ENCODE data around the gene L3MBTL4. TPM values are rescaled to one million over a fixed set of nuclear protein-coding genes. Genes with fewer than 3 reads are reported as not detected.
"Not testable (repeated sequence)": the region's sequence is repeated elsewhere in the genome, so short reads cannot be mapped to it uniquely, and the experiment has no call there.

Gene L3MBTL4
- total RNA-seq, 1 experiment from 2014 or later = 0.59 TPM

DNA sequence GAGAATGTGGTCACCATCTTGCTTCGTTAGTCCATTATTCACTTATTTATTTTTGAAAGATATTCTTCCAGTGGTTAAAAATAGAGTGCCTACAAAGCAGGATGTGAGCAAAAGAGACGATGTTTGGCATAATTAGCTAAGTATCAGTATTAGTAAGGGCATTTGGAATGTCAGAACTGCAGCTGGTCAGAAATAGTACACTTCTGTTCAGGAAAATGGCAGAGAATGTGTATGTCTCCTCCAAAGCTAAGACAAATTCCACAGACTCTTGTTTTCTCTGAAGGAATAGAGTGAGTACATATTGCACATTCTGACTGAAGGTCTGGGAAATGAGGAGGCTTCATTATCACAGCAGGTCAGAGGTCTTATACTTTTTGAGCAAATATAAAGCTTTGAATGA is 209.0 kb downstream of the L3MBTL4 start:
- H3K36me3 ChIP-seq (replicated peaks; ENCODE audit: control insufficient read depth, insufficient read depth, low read length) = no peaks in the 10 kb centered on the region
- no peaks in the 10 kb centered on the region for H3K27me3 ChIP-seq (ENCODE audit: control insufficient read depth, insufficient read depth, low read length)
- DNase-seq = no peak
- H3K4me3 ChIP-seq (ENCODE audit: insufficient read depth, low read depth, low read length) = no peak overlapping the region

DNA sequence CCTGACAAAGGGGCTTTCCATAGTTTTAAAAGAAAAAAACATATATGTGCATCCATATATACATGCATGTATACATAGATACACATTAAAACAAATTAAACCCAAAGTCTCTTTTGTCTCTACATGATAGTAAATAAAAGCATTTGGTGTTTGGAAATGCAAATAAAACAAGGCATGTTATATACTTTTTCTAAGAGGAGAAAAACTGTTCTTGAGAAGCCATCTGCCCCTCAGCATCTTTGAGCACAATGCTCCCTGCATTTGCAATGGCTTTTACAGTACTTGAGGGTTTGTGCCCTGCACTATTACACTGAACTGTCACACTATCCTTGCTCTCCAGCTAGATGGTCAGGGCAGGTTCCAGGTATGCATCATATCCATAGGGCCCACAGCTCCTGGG is 210.2 kb downstream of the L3MBTL4 start:
- no peaks in the 10 kb centered on the region for H3K27me3 ChIP-seq (ENCODE audit: control insufficient read depth, insufficient read depth, low read length)
- no peak overlapping the region for H3K4me3 ChIP-seq (ENCODE audit: insufficient read depth, low read depth, low read length)
- DNase-seq = no peak
- no peaks in the 10 kb centered on the region for H3K36me3 ChIP-seq (replicated peaks; ENCODE audit: control insufficient read depth, insufficient read depth, low read length)

DNA sequence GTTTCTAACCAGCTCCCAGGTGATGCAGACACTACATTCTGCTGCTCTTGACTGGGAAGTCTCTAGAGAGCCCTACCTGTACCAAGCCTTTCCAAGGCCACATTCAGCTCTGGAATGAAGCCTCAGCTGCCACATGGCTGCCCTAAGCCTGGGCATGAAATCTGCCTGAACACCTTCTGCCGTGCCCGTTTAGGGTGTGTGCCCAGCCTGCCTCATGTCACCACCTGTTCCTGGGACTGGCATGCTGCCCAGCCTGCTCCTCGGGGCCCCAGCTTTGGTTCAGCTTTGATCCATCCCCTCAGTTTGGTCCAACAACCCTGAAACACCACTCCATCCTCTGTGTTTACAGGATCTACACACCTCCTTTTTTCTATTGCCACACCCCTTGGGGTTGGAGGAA is 210.9 kb downstream of the L3MBTL4 start:
- Histone ChIP-seq H3K27me3 (ENCODE audit: control insufficient read depth, insufficient read depth, low read length) (no peaks in the 10 kb centered on the region), H3K36me3 (replicated peaks; ENCODE audit: control insufficient read depth, insufficient read depth, low read length) (no peaks in the 10 kb centered on the region), H3K4me3 (ENCODE audit: insufficient read depth, low read depth, low read length) (no peak overlapping the region)
- DNase-seq = no peak

DNA sequence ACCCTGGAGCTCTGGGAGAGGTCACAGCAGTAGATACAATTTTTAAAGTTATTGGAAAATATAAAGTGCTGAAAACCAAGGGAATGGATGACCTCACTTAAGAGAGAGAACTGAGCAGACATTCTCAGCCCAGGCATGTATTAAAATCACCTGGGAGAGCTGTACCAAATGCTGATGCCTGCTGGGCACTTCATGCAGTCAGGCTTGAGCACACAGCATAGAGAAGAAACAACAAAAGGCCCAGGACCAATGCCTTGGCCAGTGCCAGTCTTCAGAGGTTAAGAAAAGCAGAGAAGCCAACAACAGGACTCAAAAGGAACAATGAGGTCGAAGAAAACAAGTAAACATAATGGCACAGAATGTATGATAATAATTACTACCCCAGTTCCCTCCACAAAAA is 211.8 kb downstream of the L3MBTL4 start:
- DNase-seq = no peak

DNA sequence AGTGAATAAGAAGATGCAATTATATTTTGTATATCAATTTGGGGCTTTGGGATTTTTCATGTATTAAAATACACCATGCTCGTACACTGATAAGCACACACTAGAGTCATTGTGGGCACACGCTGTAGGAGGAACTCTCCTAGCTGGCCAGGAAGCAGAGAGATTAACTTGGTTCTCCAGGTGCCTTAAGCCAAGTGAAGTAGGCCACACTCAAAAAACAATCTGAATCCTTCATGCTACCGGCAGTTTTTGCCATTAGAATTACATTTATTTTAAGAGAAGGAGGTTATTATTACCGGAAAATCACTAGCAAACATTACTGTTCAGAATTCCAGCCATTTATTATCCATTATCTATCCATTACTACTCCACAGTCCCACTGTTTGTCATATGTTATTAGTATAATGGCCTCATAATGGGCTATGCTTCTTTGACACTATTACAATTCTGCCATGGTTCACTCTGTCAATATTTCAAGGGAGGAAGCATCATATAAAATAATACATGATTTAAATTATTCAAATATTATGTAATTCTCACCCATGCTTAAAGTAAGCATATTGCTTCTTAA is 214.4 kb downstream of the L3MBTL4 start:
- H3K4me3 ChIP-seq (ENCODE audit: insufficient read depth, low read depth, low read length) = no peak overlapping the region
- H3K27me3 ChIP-seq (ENCODE audit: control insufficient read depth, insufficient read depth, low read length) = no peaks in the 10 kb centered on the region
- no peaks in the 10 kb centered on the region for H3K36me3 ChIP-seq (replicated peaks; ENCODE audit: control insufficient read depth, insufficient read depth, low read length)
- DNase-seq = no peak

More for the DNA sequence above, 211.8 kb downstream of the L3MBTL4 start:
- no peaks in the 10 kb centered on the region for H3K27me3 ChIP-seq (ENCODE audit: control insufficient read depth, insufficient read depth, low read length)
- no peaks in the 10 kb centered on the region for H3K36me3 ChIP-seq (replicated peaks; ENCODE audit: control insufficient read depth, insufficient read depth, low read length)
- no peak overlapping the region for H3K4me3 ChIP-seq (ENCODE audit: insufficient read depth, low read depth, low read length)

DNA sequence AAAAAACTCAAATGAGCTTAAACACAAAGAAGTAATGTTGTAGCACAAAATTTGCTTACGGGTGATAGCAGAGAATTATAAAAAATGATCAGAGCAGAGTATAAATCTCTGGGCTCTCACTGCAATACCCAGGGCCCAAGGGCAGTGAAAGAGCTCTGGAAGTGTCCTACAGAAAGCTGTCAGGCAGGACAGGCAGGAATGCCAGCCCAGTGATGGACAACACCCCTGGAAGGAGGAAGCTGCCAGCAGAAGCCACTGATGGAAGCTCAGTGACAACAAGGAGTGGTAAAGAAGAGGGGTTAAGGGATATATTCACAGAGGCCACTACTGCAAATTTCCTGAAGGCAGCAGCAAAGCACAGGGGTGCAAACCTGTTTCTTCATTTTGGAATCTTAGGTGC is 214.9 kb downstream of the L3MBTL4 start:
- no peak overlapping the region for H3K4me3 ChIP-seq (ENCODE audit: insufficient read depth, low read depth, low read length)
- no peaks in the 10 kb centered on the region for H3K36me3 ChIP-seq (replicated peaks; ENCODE audit: control insufficient read depth, insufficient read depth, low read length)
- no peak for DNase-seq
- no peaks in the 10 kb centered on the region for H3K27me3 ChIP-seq (ENCODE audit: control insufficient read depth, insufficient read depth, low read length)

GRCh38 chr18:6198585-6198984 is 216.1 kb downstream of the L3MBTL4 start:
- DNase-seq = no peak
- Histone ChIP-seq H3K36me3 (replicated peaks; ENCODE audit: control insufficient read depth, insufficient read depth, low read length) (no peaks in the 10 kb centered on the region), H3K4me3 (ENCODE audit: insufficient read depth, low read depth, low read length) (no peak overlapping the region), H3K27me3 (ENCODE audit: control insufficient read depth, insufficient read depth, low read length) (no peaks in the 10 kb centered on the region)

GRCh38 chr18:6194640-6195039 is 220.1 kb downstream of the L3MBTL4 start:
- DNase-seq = no peak
- Histone ChIP-seq H3K36me3 (replicated peaks; ENCODE audit: control insufficient read depth, insufficient read depth, low read length) (no peaks in the 10 kb centered on the region), H3K27me3 (ENCODE audit: control insufficient read depth, insufficient read depth, low read length) (no peaks in the 10 kb centered on the region), H3K4me3 (ENCODE audit: insufficient read depth, low read depth, low read length) (no peak overlapping the region)

- not testable (repeated sequence) for DNase-seq; H3K27me3 ChIP-seq (ENCODE audit: control insufficient read depth, insufficient read depth, low read length); H3K4me3 ChIP-seq (ENCODE audit: insufficient read depth, low read depth, low read length)
These were observed 228.9 kb downstream of the L3MBTL4 start for GRCh38 chr18:6185782-6186181.

DNA sequence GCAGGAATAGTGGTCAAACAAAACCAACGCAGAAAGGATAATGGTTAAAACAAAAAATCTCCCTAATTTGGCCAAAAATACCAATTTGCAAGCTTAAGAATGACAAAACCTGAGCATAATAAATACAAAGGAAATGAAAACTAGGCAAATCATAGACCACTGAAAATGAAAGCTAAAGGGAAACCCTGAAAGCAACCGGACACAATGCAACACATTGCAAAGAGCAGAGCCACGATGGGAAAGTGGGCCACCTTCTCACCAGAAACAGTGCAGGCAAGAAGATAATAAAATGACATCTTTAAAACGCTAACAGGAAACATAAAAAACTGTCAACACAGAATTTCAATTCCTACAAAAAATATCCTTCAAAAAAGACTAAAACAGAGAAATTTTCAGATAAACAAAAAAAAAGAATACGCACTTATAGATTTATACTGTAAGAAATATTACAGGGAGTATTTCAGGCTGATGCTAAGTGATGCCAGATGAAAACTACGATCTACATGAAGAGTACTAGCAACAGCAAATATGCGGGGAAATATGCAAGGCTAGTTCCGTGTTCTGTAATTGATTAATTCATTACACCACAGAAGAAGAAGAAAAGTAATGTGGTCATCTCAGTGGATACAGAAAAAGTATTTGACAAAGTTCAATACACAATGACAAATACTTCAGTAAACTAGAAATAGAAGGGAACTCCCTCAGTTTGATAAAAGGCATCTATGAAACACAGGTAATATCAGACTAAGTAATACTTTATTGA is 239.5 kb downstream of the L3MBTL4 start:
- no peak for DNase-seq
- no peak overlapping the region for H3K4me3 ChIP-seq (ENCODE audit: insufficient read depth, low read depth, low read length)
- H3K36me3 ChIP-seq (replicated peaks; ENCODE audit: control insufficient read depth, insufficient read depth, low read length) = no peaks in the 10 kb centered on the region
- H3K27me3 ChIP-seq (ENCODE audit: control insufficient read depth, insufficient read depth, low read length) = no peaks in the 10 kb centered on the region

More at GRCh38 chr18:6185782-6186181, 228.9 kb downstream of the L3MBTL4 start:
- H3K36me3 ChIP-seq (replicated peaks; ENCODE audit: control insufficient read depth, insufficient read depth, low read length) = not testable (repeated sequence)

DNA sequence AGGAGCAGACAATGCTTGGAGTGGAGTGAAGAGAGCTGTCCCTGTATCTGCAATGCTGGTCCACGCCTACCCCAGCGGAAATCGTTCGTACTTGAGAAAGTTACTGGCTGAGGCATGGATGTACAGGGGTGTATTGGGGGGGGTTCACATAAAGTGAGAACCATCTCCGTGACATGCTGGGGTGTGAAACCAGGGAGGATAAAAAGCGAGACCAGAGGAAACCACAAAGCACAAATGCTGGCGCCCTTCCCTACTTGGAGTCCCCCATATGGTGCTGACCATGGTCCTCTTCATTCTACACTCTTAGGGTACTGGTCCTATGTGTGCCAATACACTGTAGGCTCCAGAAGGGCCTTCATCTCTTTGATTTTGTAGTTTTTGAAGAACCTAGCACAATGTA is 244.1 kb downstream of the L3MBTL4 start:
- H3K27me3 ChIP-seq (ENCODE audit: control insufficient read depth, insufficient read depth, low read length) = no peaks in the 10 kb centered on the region
- no peaks in the 10 kb centered on the region for H3K36me3 ChIP-seq (replicated peaks; ENCODE audit: control insufficient read depth, insufficient read depth, low read length)
- H3K4me3 ChIP-seq (ENCODE audit: insufficient read depth, low read depth, low read length) = no peak overlapping the region
- DNase-seq = no peak

DNA sequence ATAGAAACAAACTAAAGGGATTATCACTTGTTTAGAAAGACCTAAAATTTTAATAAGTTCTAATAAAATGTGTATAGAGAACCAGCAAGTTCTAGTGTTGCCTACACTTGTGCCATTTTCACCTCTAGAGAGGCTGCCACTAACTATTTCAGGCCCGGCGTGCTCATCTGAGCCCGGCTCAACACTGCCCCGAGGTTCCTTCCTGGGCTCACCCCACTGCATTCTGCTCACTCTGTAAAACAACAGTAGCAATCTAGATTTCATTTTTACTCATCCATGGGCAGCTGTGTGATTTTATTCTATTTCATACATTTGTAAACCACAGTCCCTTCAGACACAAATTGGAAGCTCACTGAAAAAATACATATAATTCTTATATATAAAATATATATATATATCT is 253.2 kb downstream of the L3MBTL4 start:
- Histone ChIP-seq H3K36me3 (replicated peaks; ENCODE audit: control insufficient read depth, insufficient read depth, low read length) (no peaks in the 10 kb centered on the region), H3K27me3 (ENCODE audit: control insufficient read depth, insufficient read depth, low read length) (no peaks in the 10 kb centered on the region), H3K4me3 (ENCODE audit: insufficient read depth, low read depth, low read length) (no peak overlapping the region)
- DNase-seq = no peak

DNA sequence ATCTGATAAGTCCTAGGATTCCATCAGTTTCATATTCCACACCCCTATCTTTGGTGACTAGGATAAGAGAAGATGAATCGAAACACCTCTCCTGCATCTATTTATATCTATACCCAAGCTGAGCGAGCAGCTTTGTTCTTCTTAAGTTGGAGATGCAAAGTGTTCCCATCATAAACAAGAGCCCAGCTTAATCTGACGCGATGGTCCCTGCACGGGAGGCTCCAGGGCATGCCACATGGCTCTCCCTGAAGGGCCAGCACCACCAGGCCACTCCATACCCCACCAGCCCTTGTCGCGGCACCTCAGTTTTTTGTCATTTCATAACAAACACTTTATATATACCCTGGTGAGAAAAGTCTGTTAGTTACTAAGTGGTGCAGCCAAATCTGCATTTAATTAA is 255.3 kb downstream of the L3MBTL4 start:
- Histone ChIP-seq H3K36me3 (replicated peaks; ENCODE audit: control insufficient read depth, insufficient read depth, low read length) (no peaks in the 10 kb centered on the region), H3K27me3 (ENCODE audit: control insufficient read depth, insufficient read depth, low read length) (no peaks in the 10 kb centered on the region), H3K4me3 (ENCODE audit: insufficient read depth, low read depth, low read length) (no peak overlapping the region)
- no peak for DNase-seq

DNA sequence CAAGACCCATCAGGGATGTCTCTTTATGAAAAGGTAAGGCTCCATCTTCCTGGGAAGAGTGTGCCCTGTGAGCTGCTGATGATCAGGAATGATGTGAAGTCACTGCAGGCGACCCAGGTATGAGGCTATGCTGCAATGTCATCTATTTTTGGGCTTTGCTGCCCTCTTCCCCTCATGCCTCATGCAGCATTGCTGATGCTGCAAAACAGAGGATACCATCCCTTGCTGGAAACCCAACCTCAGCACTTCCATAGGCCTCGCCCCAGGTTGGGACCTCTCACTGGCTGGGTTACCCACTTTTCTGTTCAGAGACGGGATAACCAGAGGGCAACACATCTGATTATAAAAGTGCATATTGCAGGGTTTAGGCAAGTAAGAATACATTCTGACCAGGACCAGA is 255.8 kb downstream of the L3MBTL4 start:
- no peaks in the 10 kb centered on the region for H3K36me3 ChIP-seq (replicated peaks; ENCODE audit: control insufficient read depth, insufficient read depth, low read length)
- no peak for DNase-seq
- no peak overlapping the region for H3K4me3 ChIP-seq (ENCODE audit: insufficient read depth, low read depth, low read length)

DNA sequence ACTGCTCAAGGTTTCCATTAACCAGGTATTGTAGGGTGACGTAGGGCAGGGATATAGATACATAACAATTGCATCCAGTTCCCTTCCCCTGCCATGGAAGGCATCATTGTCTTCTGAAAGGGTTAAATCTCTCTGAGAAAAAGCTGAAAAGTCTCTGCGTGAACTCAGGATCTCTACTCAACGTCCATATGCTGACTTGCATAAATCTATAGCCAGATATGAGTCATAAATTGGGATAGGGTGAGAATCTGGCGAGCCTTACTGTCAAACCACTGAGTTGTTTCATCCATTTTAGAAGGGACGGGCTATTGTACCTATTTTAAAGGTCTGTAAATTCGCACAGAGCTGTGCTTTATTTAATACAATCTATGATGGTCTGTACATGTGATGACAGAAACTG is 258.3 kb downstream of the L3MBTL4 start:
- H3K4me3 ChIP-seq (ENCODE audit: insufficient read depth, low read depth, low read length) = no peak overlapping the region
- H3K36me3 ChIP-seq (replicated peaks; ENCODE audit: control insufficient read depth, insufficient read depth, low read length) = no peaks in the 10 kb centered on the region
- DNase-seq = no peak
- no peaks in the 10 kb centered on the region for H3K27me3 ChIP-seq (ENCODE audit: control insufficient read depth, insufficient read depth, low read length)

More for the DNA sequence above, 255.8 kb downstream of the L3MBTL4 start:
- H3K27me3 ChIP-seq (ENCODE audit: control insufficient read depth, insufficient read depth, low read length) = no peaks in the 10 kb centered on the region
